Endodermal cell (in vitro differentiated cells): ENCODE data around the gene BNIP3. TPM values are rescaled to one million over a fixed set of nuclear protein-coding genes. Genes with fewer than 3 reads are reported as not detected.

Source experiments
- DNase-seq: peaks from one replicate; pipeline ENCODE4 v3.0.0-alpha.2; 2017
- H3K27ac ChIP-seq: 2 replicates; pipeline ENCODE4 v1.5.1; 2013; ENCODE audit warnings: mild to moderate bottlenecking, low read depth, low read length, moderate library complexity
- H3K27me3 ChIP-seq: 2 replicates; pipeline ENCODE4 v1.6.1; 2013; ENCODE audit warnings: mild to moderate bottlenecking, low read length, moderate library complexity; ENCODE audit not compliant: insufficient read depth, control insufficient read depth, poor library complexity, severe bottlenecking
- H3K36me3 ChIP-seq: 2 replicates; pipeline ENCODE4 v1.7.0; 2013; ENCODE audit warnings: mild to moderate bottlenecking, low read length, moderate library complexity; ENCODE audit not compliant: control insufficient read depth, insufficient read depth
- H3K4me1 ChIP-seq: one replicate; pipeline ENCODE4 v1.7.0; 2013; ENCODE audit warnings: low read length; ENCODE audit not compliant: control insufficient read depth, insufficient read depth
- H3K4me3 ChIP-seq: 2 replicates; pipeline ENCODE4 v1.5.1; 2013; ENCODE audit warnings: mild to moderate bottlenecking, low read length, moderate library complexity
- H3K9ac ChIP-seq: 2 replicates; pipeline ENCODE4 v1.6.1; 2013; ENCODE audit warnings: mild to moderate bottlenecking, low read length, moderate library complexity; ENCODE audit not compliant: poor library complexity, severe bottlenecking; ENCODE audit errors: extremely low read depth
- H3K9me3 ChIP-seq: 2 replicates; pipeline ENCODE4 v1.6.1; 2013; ENCODE audit warnings: mild to moderate bottlenecking, low read length, moderate library complexity; ENCODE audit not compliant: control insufficient read depth
- H3K27ac Mint-ChIP-seq: 2 replicates; pipeline ENCODE4 v1.8.0; 2020; ENCODE audit warnings: mixed read lengths
- H3K27me3 Mint-ChIP-seq: 2 replicates; pipeline ENCODE4 v1.8.0; 2021; ENCODE audit warnings: mild to moderate bottlenecking, mixed read lengths; ENCODE audit not compliant: insufficient read depth
- H3K36me3 Mint-ChIP-seq: 2 replicates; pipeline ENCODE4 v1.8.0; 2020; ENCODE audit warnings: low read depth, mixed read lengths
- H3K4me1 Mint-ChIP-seq: 2 replicates; pipeline ENCODE4 v1.8.0; 2020; ENCODE audit warnings: mixed read lengths
- H3K4me3 Mint-ChIP-seq: 2 replicates; pipeline ENCODE4 v1.8.0; 2020; ENCODE audit warnings: mild to moderate bottlenecking, moderate library complexity, mixed read lengths
- H3K9me3 Mint-ChIP-seq: 2 replicates; pipeline ENCODE4 v1.8.0; 2020; ENCODE audit warnings: mild to moderate bottlenecking, mixed read lengths
- CTCF ChIP-seq: fragments of 200-600 bp; sonication (generic); conservative IDR thresholded peaks from 2 replicates; pipeline ENCODE4 v1.5.0; 2021; ENCODE audit warnings: antibody characterized with exemption, mild to moderate bottlenecking
- WGBS, 2 experiments: methylation state at CpG; one replicate each; pipeline versions ENCODE4 v1.1.5 to v1.1.7; 2013; ENCODE audit warnings: missing lambda C conversion rate in 2 of 2, mixed read lengths in 1 of 2; ENCODE audit not compliant: insufficient coverage in 1 of 2, insufficient read length in 1 of 2; 5-methylcytosine and 5-hydroxymethylcytosine counted together
- total RNA-seq, 2 donors: library from RNA; stranded (reverse); fragmentation: NEBNext Ultra II Directional in 1 of 2; extraction: Animal tissue kit (Norgen Biotek cat#: 25700) in 1 of 2; gene quantifications; 2 replicates in 1 of 2; 3 replicates in 1 of 2; pipeline ENCODE4 v1.2.1, GENCODE V29; 2021

The BNIP3 gene
- total RNA-seq, 2 donors from 2014 or later = 93.5 to 108 TPM

- Histone ChIP-seq H3K27me3 (no peaks in the 10 kb centered on the region), H3K9me3 (no peaks in the 10 kb centered on the region), H3K36me3 (no peaks in the 10 kb centered on the region), H3K9ac (peak overlapping the region; percentile 50), H3K4me3 (no peak overlapping the region), H3K4me1 (peaks cover 33% of the 10 kb centered on the region), H3K27ac (no peak overlapping the region)
- 69 to 78% methylated on average over 18 of the region's 18 CpGs for WGBS, 2 experiments
- H3K36me3 Mint-ChIP-seq = no peaks in the 10 kb centered on the region
- no peaks in the 10 kb centered on the region for H3K27me3 Mint-ChIP-seq
- H3K9me3 Mint-ChIP-seq = peaks cover 18% of the 10 kb centered on the region
- peak overlapping the region; percentile 92 for H3K27ac Mint-ChIP-seq
- H3K4me1 Mint-ChIP-seq = peaks cover 65% of the 10 kb centered on the region
- H3K4me3 Mint-ChIP-seq = peak overlapping the region; percentile 39
- no peak for TF ChIP-seq CTCF
- DNase-seq = peak; percentile 79
Measured at GRCh38 chr10:131998845-131999681, 17.3 kb upstream of the BNIP3 start.

- H3K27ac Mint-ChIP-seq = peak overlapping the region; percentile 92
Measured at GRCh38 chr10:131998050-131998844, 16.5 kb upstream of the BNIP3 start.

More at GRCh38 chr10:131998050-131998844, 16.5 kb upstream of the BNIP3 start:
- 59 to 69% methylated on average over 14 to 15 of the region's 15 CpGs for WGBS, 2 experiments
- Histone ChIP-seq H3K9me3 (no peaks in the 10 kb centered on the region), H3K4me3 (no peak overlapping the region), H3K27ac (peak overlapping the region; percentile 8), H3K9ac (peak overlapping the region; percentile 50), H3K27me3 (no peaks in the 10 kb centered on the region), H3K4me1 (peaks cover 29% of the 10 kb centered on the region), H3K36me3 (no peaks in the 10 kb centered on the region)
- TF ChIP-seq CTCF = no peak
- no peaks in the 10 kb centered on the region for H3K27me3 Mint-ChIP-seq
- peaks cover 58% of the 10 kb centered on the region for H3K4me1 Mint-ChIP-seq
- peaks cover 15% of the 10 kb centered on the region for H3K9me3 Mint-ChIP-seq
- H3K4me3 Mint-ChIP-seq = peak overlapping the region; percentile 39
- no peaks in the 10 kb centered on the region for H3K36me3 Mint-ChIP-seq
- DNase-seq = no peak
